Activated CD4-positive, alpha-beta T cell treated with anti-CD3 and anti-CD28 coated beads, Interleukin-2, amount 10 ng/mL, durations not matched to agents 24 days and 14 days (primary cell): ENCODE measurements around the gene TARS2. TPM values are rescaled to one million over a fixed set of nuclear protein-coding genes. Genes with fewer than 3 reads are reported as not detected.

Experiments used
- DNase-seq: peaks from one replicate; pipeline ENCODE4 v3.0.0; 2022
- H3K27ac Mint-ChIP-seq: one replicate; pipeline ENCODE4 v1.8.0; 2022; ENCODE audit warnings: mild to moderate bottlenecking, mixed read lengths
- H3K27me3 Mint-ChIP-seq: one replicate; pipeline ENCODE4 v1.8.0; 2022; ENCODE audit warnings: mixed read lengths
- H3K36me3 Mint-ChIP-seq: one replicate; pipeline ENCODE4 v1.8.0; 2022; ENCODE audit warnings: low read depth, mild to moderate bottlenecking, mixed read lengths
- H3K4me1 Mint-ChIP-seq: one replicate; pipeline ENCODE4 v1.8.0; 2021; ENCODE audit warnings: mixed read lengths
- H3K4me3 Mint-ChIP-seq: one replicate; pipeline ENCODE4 v1.8.0; 2022; ENCODE audit warnings: mild to moderate bottlenecking, moderate library complexity, mixed read lengths
- H3K9me3 Mint-ChIP-seq: one replicate; pipeline ENCODE4 v1.8.0; 2021; ENCODE audit warnings: mixed read lengths
- intact Hi-C: fragments of 100-400 bp; cut with micrococcal nuclease; formaldehyde crosslinking; loops from one replicate; pipeline ENCODE4 v1.15.1; 2023
- total RNA-seq: library from RNA; stranded (reverse); gene quantifications from 2 replicates; pipeline ENCODE4 v1.2.3, GENCODE V29; 2022

Gene TARS2
- total RNA-seq, 1 donor from 2014 or later: 68.8 TPM

DNA sequence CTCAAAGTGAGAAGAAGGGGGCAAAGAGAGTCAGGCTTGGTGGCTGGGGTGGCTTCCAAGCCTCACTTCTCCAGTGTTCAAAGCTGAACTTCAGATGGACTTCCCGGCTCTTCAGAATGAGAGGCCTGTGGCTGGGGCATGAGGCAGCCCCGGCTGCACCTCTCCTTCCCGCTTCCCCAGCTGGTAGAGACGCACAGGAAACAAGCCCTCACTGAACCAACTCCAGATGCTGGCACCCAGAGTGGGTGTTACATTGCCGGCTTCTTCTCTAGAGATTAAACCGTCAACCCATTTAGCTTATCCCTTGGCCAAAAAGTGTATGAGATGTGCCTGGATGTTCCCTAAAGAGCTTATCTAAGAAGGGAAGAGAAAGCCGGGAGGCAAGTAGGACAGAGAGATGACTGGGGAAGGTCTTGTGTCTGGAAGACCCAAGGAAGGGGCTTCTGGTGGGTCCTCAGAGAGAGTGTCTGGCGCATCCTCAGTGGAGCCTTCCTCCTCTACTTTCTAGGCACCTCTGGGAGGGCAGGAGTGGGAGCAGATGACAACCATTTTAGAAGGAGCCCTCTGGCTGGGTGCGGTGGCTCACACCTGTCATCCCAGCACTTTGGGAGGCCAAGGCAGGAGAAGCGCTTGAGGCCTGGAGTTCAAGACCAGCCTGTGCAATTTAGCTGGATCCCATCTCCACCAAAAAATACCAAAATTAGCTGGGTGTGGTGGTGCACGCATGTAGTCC lies 64.0 kb downstream of the TARS2 start:
- Mint-ChIP-seq H3K9me3 (no peaks in the 10 kb centered on the region), H3K4me1 (peaks cover 24% of the 10 kb centered on the region), H3K27ac (peak overlapping the region; percentile 16), H3K4me3 (no peak overlapping the region), H3K36me3 (peaks cover 2% of the 10 kb centered on the region), H3K27me3 (peaks cover 8% of the 10 kb centered on the region)
- intact Hi-C loops: loop anchor here (5.0 kb wide), 1 partner anchor 89 kb away; no protein-coding TSS in a partner anchor
- DNase-seq: peak; percentile 67

DNA sequence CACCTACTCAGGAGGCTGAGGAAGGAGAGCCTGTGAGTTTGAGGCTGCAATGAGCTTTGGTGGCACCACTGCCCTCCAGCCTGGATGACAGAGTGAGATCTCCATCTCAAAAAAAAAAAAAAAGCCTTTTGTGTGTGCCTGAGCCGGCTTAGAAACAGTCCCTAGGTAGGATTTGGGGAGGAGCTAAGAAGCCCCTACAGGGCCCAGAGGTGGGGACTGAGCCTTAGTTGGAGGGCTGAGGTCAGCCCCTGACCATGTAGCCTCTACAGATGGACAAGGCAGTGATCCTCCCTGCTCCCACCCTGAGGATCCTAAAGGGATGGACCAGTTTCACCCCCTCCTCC lies 64.5 kb downstream of the TARS2 start:
- Mint-ChIP-seq H3K4me3 (peak overlapping the region; percentile 28), H3K9me3 (no peaks in the 10 kb centered on the region), H3K27ac (no peak overlapping the region), H3K36me3 (peaks cover 2% of the 10 kb centered on the region), H3K4me1 (peaks cover 24% of the 10 kb centered on the region), H3K27me3 (peaks cover 5% of the 10 kb centered on the region)
- intact Hi-C loops: loop anchor here (5.0 kb wide), 1 partner anchor 89 kb away; no protein-coding TSS in a partner anchor
- no peak for DNase-seq

GRCh38 chr1:150552128-150552910 lies 65.1 kb downstream of the TARS2 start:
- Mint-ChIP-seq H3K9me3 (no peaks in the 10 kb centered on the region), H3K27me3 (peaks cover 3% of the 10 kb centered on the region), H3K27ac (no peak overlapping the region), H3K36me3 (peaks cover 2% of the 10 kb centered on the region), H3K4me1 (peaks cover 24% of the 10 kb centered on the region), H3K4me3 (peak overlapping the region; percentile 28)
- DNase-seq: peak; percentile 66
- intact Hi-C loops: loop anchor here (5.0 kb wide), 1 partner anchor 90 kb away; no protein-coding TSS in a partner anchor

GRCh38 chr1:150552911-150553289 lies 65.7 kb downstream of the TARS2 start:
- intact Hi-C loops: loop anchor here (5.0 kb wide), 1 partner anchor 91 kb away; no protein-coding TSS in a partner anchor
- Mint-ChIP-seq H3K36me3 (peaks cover 2% of the 10 kb centered on the region), H3K27me3 (peaks cover 3% of the 10 kb centered on the region), H3K9me3 (no peaks in the 10 kb centered on the region), H3K4me3 (no peak overlapping the region), H3K4me1 (peaks cover 24% of the 10 kb centered on the region), H3K27ac (no peak overlapping the region)
- no peak for DNase-seq

DNA sequence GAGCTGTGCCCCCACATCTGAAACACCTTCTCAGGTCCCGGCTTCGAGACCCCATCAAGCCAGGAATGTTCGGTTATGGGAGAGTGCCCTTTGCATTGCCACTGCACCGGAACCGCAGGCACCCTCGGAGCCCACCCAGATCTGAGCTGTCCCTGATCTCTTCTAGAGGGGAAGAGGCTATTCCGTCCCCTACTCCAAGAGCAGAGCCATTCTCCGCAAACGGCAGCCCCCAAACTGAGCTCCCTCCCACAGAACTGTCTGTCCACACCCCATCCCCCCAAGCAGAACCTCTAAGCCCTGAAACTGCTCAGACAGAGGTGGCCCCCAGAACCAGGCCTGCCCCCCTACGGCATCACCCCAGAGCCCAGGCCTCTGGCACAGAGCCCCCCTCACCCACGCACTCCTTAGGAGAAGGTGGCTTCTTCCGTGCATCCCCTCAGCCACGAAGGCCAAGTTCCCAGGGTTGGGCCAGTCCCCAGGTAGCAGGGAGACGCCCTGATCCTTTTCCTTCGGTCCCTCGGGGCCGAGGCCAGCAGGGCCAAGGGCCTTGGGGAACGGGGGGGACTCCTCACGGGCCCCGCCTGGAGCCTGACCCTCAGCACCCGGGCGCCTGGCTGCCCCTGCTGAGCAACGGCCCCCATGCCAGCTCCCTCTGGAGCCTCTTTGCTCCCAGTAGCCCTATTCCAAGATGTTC lies 66.3 kb downstream of the TARS2 start:
- peaks cover 3% of the 10 kb centered on the region for H3K27me3 Mint-ChIP-seq
- H3K9me3 Mint-ChIP-seq: no peaks in the 10 kb centered on the region
- no peak overlapping the region for H3K4me3 Mint-ChIP-seq
- H3K27ac Mint-ChIP-seq: no peak overlapping the region
- intact Hi-C loops: loop anchor here (5.0 kb wide), 1 partner anchor 91 kb away; no protein-coding TSS in a partner anchor
- H3K4me1 Mint-ChIP-seq: peaks cover 23% of the 10 kb centered on the region
- peaks cover 2% of the 10 kb centered on the region for H3K36me3 Mint-ChIP-seq
- no peak for DNase-seq

- H3K9me3 Mint-ChIP-seq: no peaks in the 10 kb centered on the region
- no peak for DNase-seq
- intact Hi-C loops: loop anchor here (5.0 kb wide), 1 partner anchor 92 kb away; no protein-coding TSS in a partner anchor
- peaks cover 2% of the 10 kb centered on the region for H3K36me3 Mint-ChIP-seq
- no peak overlapping the region for H3K4me3 Mint-ChIP-seq
- H3K27me3 Mint-ChIP-seq: peaks cover 3% of the 10 kb centered on the region
- peaks cover 22% of the 10 kb centered on the region for H3K4me1 Mint-ChIP-seq
- no peak overlapping the region for H3K27ac Mint-ChIP-seq
Measured at GRCh38 chr1:150554086-150554452, 66.8 kb downstream of the TARS2 start.

- H3K4me3 Mint-ChIP-seq: no peak overlapping the region
- peaks cover 28% of the 10 kb centered on the region for H3K4me1 Mint-ChIP-seq
- no peaks in the 10 kb centered on the region for H3K9me3 Mint-ChIP-seq
- intact Hi-C loops: no loop called here
- peaks cover 2% of the 10 kb centered on the region for H3K36me3 Mint-ChIP-seq
- no peak for DNase-seq
- H3K27me3 Mint-ChIP-seq: no peaks in the 10 kb centered on the region
- no peak overlapping the region for H3K27ac Mint-ChIP-seq
Measured at GRCh38 chr1:150555198-150555970, 68.2 kb downstream of the TARS2 start.

- Mint-ChIP-seq H3K4me3 (no peak overlapping the region), H3K36me3 (peaks cover 2% of the 10 kb centered on the region), H3K27me3 (no peaks in the 10 kb centered on the region), H3K9me3 (no peaks in the 10 kb centered on the region), H3K27ac (peak overlapping the region; percentile 29), H3K4me1 (peaks cover 28% of the 10 kb centered on the region)
- intact Hi-C loops: no loop called here
- DNase-seq: no peak
Measured at GRCh38 chr1:150555971-150556865, 69.0 kb downstream of the TARS2 start.

- H3K4me1 Mint-ChIP-seq: peaks cover 26% of the 10 kb centered on the region
- intact Hi-C loops: no loop called here
- no peaks in the 10 kb centered on the region for H3K27me3 Mint-ChIP-seq
- H3K4me3 Mint-ChIP-seq: no peak overlapping the region
- DNase-seq: no peak
- no peaks in the 10 kb centered on the region for H3K9me3 Mint-ChIP-seq
- H3K27ac Mint-ChIP-seq: no peak overlapping the region
- peaks cover 2% of the 10 kb centered on the region for H3K36me3 Mint-ChIP-seq
Measured at GRCh38 chr1:150557065-150557600, 69.9 kb downstream of the TARS2 start.

Other genes with a start within 250 kb of the TARS2 start
- gene CA14, start 229.6 kb upstream of the TARS2 start, total RNA-seq: not detected in 2 replicates
- gene APH1A, start 218.4 kb upstream of the TARS2 start, total RNA-seq: 101 and 105 TPM in 2 replicates
- gene C1orf54, start 214.6 kb upstream of the TARS2 start, total RNA-seq: 0.64 and 0.93 TPM in 2 replicates
- 6.0 and 7.5 TPM in 2 replicates for gene CIART, start 204.9 kb upstream of the TARS2 start, total RNA-seq
- 80.8 and 87.3 TPM in 2 replicates for gene MRPS21, start 193.6 kb upstream of the TARS2 start, total RNA-seq
- gene PRPF3, start 165.9 kb upstream of the TARS2 start, total RNA-seq: 96.4 and 97.9 TPM in 2 replicates
- gene RPRD2, start 123.3 kb upstream of the TARS2 start, total RNA-seq: 23.7 and 24.6 TPM in 2 replicates
- 1.5 and 2.4 TPM in 2 replicates for gene ECM1, start 20.7 kb downstream of the TARS2 start, total RNA-seq
- not detected in 2 replicates for gene FALEC, start 28.3 kb downstream of the TARS2 start, total RNA-seq
- 1.3 and 1.8 TPM in 2 replicates for gene ADAMTSL4, start 62.0 kb downstream of the TARS2 start, total RNA-seq
- 278 and 280 TPM in 2 replicates for gene MCL1, start 92.2 kb downstream of the TARS2 start, total RNA-seq
- gene ENSA, start 142.2 kb downstream of the TARS2 start, total RNA-seq: 244 and 248 TPM in 2 replicates
- gene GOLPH3L, start 209.7 kb downstream of the TARS2 start, total RNA-seq: 19.6 and 19.8 TPM in 2 replicates
- gene HORMAD1, start 233.5 kb downstream of the TARS2 start, total RNA-seq: not detected in 2 replicates